HEK293 (cell line): ENCODE data around the gene AMN.

Experiments used
- CTCF ChIA-PET: fragments of 350-600 bp; formaldehyde crosslinking; extraction: SDS; loops from one replicate; lab custom pipeline; 2021; ENCODE audit warnings: antibody characterized with exemption; lab: Yijun Ruan, JAX
- POLR2A ChIA-PET: fragments of 300-600 bp; formaldehyde crosslinking; extraction: SDS; loops from one replicate; lab custom pipeline; 2020; ENCODE audit warnings: antibody characterized with exemption, inconsistent platforms; lab: Yijun Ruan, JAX
- H3K27ac ChIP-seq: fragments of 200-500 bp; sonication (Bioruptor generic); 2 replicates; pipeline ENCODE4 v1.5.1; 2014; ENCODE audit warnings: low read depth, low read length, control low read depth, inconsistent platforms; ENCODE audit errors: extremely low read depth
- H3K36me3 ChIP-seq, 2 experiments: fragments of 200-500 bp in 1 of 2; sonication (Bioruptor generic) in 1 of 2; 1 replicate in 1 of 2; 2 replicates in 1 of 2; pipeline ENCODE4 v1.5.1; 2014 to 2017; ENCODE audit warnings: inconsistent platforms in 2 of 2, low read length in 2 of 2; ENCODE audit not compliant: control insufficient read depth in 2 of 2, insufficient read depth in 1 of 2
- H3K4me1 ChIP-seq: fragments of 200-500 bp; sonication (Bioruptor generic); 2 replicates; pipeline ENCODE4 v1.5.1; 2014; ENCODE audit warnings: mild to moderate bottlenecking, low read length, inconsistent platforms; ENCODE audit not compliant: control insufficient read depth, insufficient read depth
- H3K4me3 ChIP-seq: 2 replicates; pipeline ENCODE4 v1.5.1; 2011; ENCODE audit warnings: low read depth, mild to moderate bottlenecking, control low read depth, low read length, moderate library complexity
- H3K9me3 ChIP-seq: fragments of 200-500 bp; sonication (Bioruptor generic); 2 replicates; pipeline ENCODE4 v1.5.1; 2014; ENCODE audit warnings: low read depth, low read length, inconsistent platforms; ENCODE audit not compliant: control insufficient read depth, insufficient read depth
- EGR2 ChIP-seq: fragments of 450-650 bp; formaldehyde crosslinking; IDR thresholded peaks from 2 replicates; pipeline ENCODE4 v1.5.1; 2016; ENCODE audit warnings: low read depth, missing biosample characterization, missing genetic modification characterization
- GFI1B ChIP-seq: fragments of 450-650 bp; formaldehyde crosslinking; IDR thresholded peaks from 2 replicates; pipeline ENCODE4 v1.5.1; 2016; ENCODE audit warnings: missing biosample characterization, missing genetic modification characterization
- GLI2 ChIP-seq: fragments of 450-650 bp; formaldehyde crosslinking; IDR thresholded peaks from 2 replicates; pipeline ENCODE4; 2017; ENCODE audit warnings: missing biosample characterization, missing genetic modification characterization, low read depth, borderline replicate concordance
- GLI4 ChIP-seq: fragments of 450-650 bp; formaldehyde crosslinking; IDR thresholded peaks from 2 replicates; pipeline ENCODE4 v1.5.1; 2016; ENCODE audit warnings: missing biosample characterization, missing genetic modification characterization
- KLF16 ChIP-seq: fragments of 450-650 bp; formaldehyde crosslinking; IDR thresholded peaks from 2 replicates; pipeline ENCODE4 v1.5.1; 2017; ENCODE audit warnings: missing biosample characterization, missing genetic modification characterization
- MEIS1 ChIP-seq: sonication (generic); formaldehyde crosslinking; IDR thresholded peaks from 2 replicates; pipeline ENCODE4 v1.8.1; 2022; ENCODE audit warnings: missing genetic modification reagents, mild to moderate bottlenecking, borderline replicate concordance
- REPIN1 ChIP-seq: fragments of 450-650 bp; formaldehyde crosslinking; IDR thresholded peaks from 2 replicates; pipeline ENCODE4 v1.5.1; 2017; ENCODE audit warnings: missing biosample characterization, missing genetic modification characterization, low read depth
- ZBTB11 ChIP-seq: fragments of 450-650 bp; formaldehyde crosslinking; conservative IDR thresholded peaks from 2 replicates; pipeline ENCODE4 v1.5.1; 2016; ENCODE audit warnings: low read depth, missing biosample characterization, missing genetic modification characterization
- ZNF155 ChIP-seq: fragments of 450-650 bp; formaldehyde crosslinking; IDR thresholded peaks from 2 replicates; pipeline ENCODE4 v1.5.1; 2016; ENCODE audit warnings: missing biosample characterization, missing genetic modification characterization
- ZNF23 ChIP-seq: fragments of 450-650 bp; formaldehyde crosslinking; IDR thresholded peaks from 2 replicates; pipeline ENCODE4 v1.5.1; 2016; ENCODE audit warnings: missing biosample characterization, missing genetic modification characterization, borderline replicate concordance
- ZNF394 ChIP-seq: fragments of 450-650 bp; formaldehyde crosslinking; IDR thresholded peaks from 2 replicates; pipeline ENCODE4 v1.5.1; 2016; ENCODE audit warnings: missing biosample characterization, missing genetic modification characterization, mild to moderate bottlenecking, moderate library complexity, borderline replicate concordance
- ZNF449 ChIP-seq: fragments of 450-650 bp; formaldehyde crosslinking; IDR thresholded peaks from 2 replicates; pipeline ENCODE4 v1.5.1; 2017; ENCODE audit warnings: missing biosample characterization, mild to moderate bottlenecking, missing genetic modification characterization, moderate library complexity
- ZNF596 ChIP-seq: fragments of 450-650 bp; IDR thresholded peaks from 2 replicates; pipeline ENCODE4 v1.5.0; 2018; ENCODE audit warnings: missing biosample characterization, mild to moderate bottlenecking, missing genetic modification characterization, moderate library complexity
- ZNF629 ChIP-seq: fragments of 450-650 bp; formaldehyde crosslinking; IDR thresholded peaks from 2 replicates; pipeline ENCODE4 v1.5.1; 2017; ENCODE audit warnings: missing biosample characterization, missing genetic modification characterization
- ZNF692 ChIP-seq: fragments of 450-650 bp; formaldehyde crosslinking; IDR thresholded peaks from 2 replicates; pipeline ENCODE4 v1.5.1; 2016; ENCODE audit warnings: missing biosample characterization, missing genetic modification characterization
- ZNF768 ChIP-seq: fragments of 450-650 bp; formaldehyde crosslinking; IDR thresholded peaks from 2 replicates; pipeline ENCODE4 v1.5.1; 2018; ENCODE audit warnings: missing biosample characterization, mild to moderate bottlenecking, missing genetic modification characterization
- ZSCAN18 ChIP-seq: fragments of 450-650 bp; formaldehyde crosslinking; IDR thresholded peaks from 2 replicates; pipeline ENCODE4 v1.5.1; 2016; ENCODE audit warnings: missing biosample characterization, missing genetic modification characterization

AMN gene

GRCh38 chr14:102949801-102950451, 27.5 kb downstream of the AMN start (continued):
- no peak for TF ChIP-seq ZSCAN18 (tag by site-specific recombination)
- no peak for TF ChIP-seq ZNF449
- no peak for TF ChIP-seq REPIN1 (tag by site-specific recombination)
- TF ChIP-seq ZBTB11 (tag by site-specific recombination): no peak
- TF ChIP-seq ZNF596 (tag by site-specific recombination): no peak
- TF ChIP-seq GFI1B (tag by site-specific recombination): no peak

- Histone ChIP-seq H3K9me3 (no peaks in the 10 kb centered on the region), H3K36me3 (peaks cover 8 to 86% of the 10 kb centered on the region in 2 experiments; a peak in 2 of 3 replicates), H3K4me3 (no peak overlapping the region), H3K4me1 (no peaks in the 10 kb centered on the region), H3K27ac (no peak overlapping the region)
- no peak for TF ChIP-seq ZNF768 (tag by site-specific recombination)
- no peak for TF ChIP-seq KLF16 (tag by site-specific recombination)
- no peak for TF ChIP-seq ZNF23 (tag by site-specific recombination)
- no peak for TF ChIP-seq ZNF692 (tag by site-specific recombination)
- no peak for TF ChIP-seq ZNF629
- no peak for TF ChIP-seq ZNF155
- TF ChIP-seq ZNF394 (tag by site-specific recombination): no peak
- no peak for TF ChIP-seq EGR2 (tag by site-specific recombination)
- no peak for TF ChIP-seq GLI4 (tag by site-specific recombination)
- TF ChIP-seq GLI2: no peak
- TF ChIP-seq MEIS1 (CRISPR knock-in tag): no peak
- ChIA-PET POLR2A (no interaction called here), CTCF (interaction anchor here (0.6 kb wide), 1 partner anchor 792 kb away, joined by 3 read pairs; no protein-coding TSS in a partner anchor)
Measured at GRCh38 chr14:102951034-102951433, 28.6 kb downstream of the AMN start.
